AG09309 (cell line): ENCODE results near the gene NOMO2.
"Not testable (repeated sequence)": the region's sequence is repeated elsewhere in the genome, so short reads cannot be mapped to it uniquely, and the experiment has no call there.

Experiments
- DNase-seq: peaks from one replicate; pipeline ENCODE4 v3.0.0-alpha.2; 2010; ENCODE audit warnings: low read depth
- H3K4me3 ChIP-seq: 2 replicates; pipeline ENCODE4 v1.5.1; 2011; ENCODE audit warnings: mild to moderate bottlenecking, low read depth, low read length, moderate library complexity; ENCODE audit not compliant: control insufficient read depth
- TF ChIP-seq, protein P1 (sequence below): IDR thresholded peaks from 2 replicates; pipeline ENCODE4 v1.5.1; 2011; ENCODE audit warnings: mild to moderate bottlenecking, low read depth, low read length, inconsistent platforms; ENCODE audit not compliant: insufficient read depth, control insufficient read depth; ENCODE audit errors: missing control alignments

The NOMO2 gene, protein sequence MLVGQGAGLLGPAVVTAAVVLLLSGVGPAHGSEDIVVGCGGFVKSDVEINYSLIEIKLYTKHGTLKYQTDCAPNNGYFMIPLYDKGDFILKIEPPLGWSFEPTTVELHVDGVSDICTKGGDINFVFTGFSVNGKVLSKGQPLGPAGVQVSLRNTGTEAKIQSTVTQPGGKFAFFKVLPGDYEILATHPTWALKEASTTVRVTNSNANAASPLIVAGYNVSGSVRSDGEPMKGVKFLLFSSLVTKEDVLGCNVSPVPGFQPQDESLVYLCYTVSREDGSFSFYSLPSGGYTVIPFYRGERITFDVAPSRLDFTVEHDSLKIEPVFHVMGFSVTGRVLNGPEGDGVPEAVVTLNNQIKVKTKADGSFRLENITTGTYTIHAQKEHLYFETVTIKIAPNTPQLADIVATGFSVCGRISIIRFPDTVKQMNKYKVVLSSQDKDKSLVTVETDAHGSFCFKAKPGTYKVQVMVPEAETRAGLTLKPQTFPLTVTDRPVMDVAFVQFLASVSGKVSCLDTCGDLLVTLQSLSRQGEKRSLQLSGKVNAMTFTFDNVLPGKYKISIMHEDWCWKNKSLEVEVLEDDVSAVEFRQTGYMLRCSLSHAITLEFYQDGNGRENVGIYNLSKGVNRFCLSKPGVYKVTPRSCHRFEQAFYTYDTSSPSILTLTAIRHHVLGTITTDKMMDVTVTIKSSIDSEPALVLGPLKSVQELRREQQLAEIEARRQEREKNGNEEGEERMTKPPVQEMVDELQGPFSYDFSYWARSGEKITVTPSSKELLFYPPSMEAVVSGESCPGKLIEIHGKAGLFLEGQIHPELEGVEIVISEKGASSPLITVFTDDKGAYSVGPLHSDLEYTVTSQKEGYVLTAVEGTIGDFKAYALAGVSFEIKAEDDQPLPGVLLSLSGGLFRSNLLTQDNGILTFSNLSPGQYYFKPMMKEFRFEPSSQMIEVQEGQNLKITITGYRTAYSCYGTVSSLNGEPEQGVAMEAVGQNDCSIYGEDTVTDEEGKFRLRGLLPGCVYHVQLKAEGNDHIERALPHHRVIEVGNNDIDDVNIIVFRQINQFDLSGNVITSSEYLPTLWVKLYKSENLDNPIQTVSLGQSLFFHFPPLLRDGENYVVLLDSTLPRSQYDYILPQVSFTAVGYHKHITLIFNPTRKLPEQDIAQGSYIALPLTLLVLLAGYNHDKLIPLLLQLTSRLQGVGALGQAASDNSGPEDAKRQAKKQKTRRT

DNA sequence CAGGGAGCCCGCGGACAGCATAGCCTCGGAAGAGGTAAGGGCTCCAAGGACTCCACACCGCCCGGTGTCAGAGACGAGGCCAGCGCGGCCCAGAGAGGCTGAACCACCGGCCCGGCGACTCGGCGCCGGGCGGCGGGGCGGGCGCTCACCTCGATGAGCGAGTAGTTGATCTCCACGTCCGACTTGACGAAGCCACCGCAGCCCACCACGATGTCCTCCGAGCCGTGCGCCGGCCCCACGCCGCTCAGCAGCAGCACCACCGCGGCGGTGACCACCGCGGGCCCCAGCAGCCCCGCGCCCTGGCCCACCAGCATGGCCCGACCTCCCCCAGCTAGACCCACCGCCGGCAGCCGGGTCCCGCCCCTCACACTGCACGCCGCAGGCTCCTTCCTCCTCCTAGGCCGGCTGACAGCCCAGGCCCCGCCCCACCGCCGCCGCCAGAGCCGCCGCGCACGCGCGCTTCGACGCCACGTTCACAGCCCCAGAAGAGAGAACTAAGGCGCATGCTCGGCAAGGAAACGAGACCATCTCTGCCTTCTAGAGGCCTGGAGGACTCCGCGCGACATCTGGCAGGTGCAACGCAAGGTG is at the start of gene NOMO2:
Gene NOMO2, minus strand, starts transcription at position 371 of the 588 bp plus-strand sequence. Its CDS starts 57 bp downstream, at position 314.
- DNase-seq, result not testable (repeated sequence)
- peak within 1 kb of the TSS; percentile 44 for H3K4me3 ChIP-seq

DNA sequence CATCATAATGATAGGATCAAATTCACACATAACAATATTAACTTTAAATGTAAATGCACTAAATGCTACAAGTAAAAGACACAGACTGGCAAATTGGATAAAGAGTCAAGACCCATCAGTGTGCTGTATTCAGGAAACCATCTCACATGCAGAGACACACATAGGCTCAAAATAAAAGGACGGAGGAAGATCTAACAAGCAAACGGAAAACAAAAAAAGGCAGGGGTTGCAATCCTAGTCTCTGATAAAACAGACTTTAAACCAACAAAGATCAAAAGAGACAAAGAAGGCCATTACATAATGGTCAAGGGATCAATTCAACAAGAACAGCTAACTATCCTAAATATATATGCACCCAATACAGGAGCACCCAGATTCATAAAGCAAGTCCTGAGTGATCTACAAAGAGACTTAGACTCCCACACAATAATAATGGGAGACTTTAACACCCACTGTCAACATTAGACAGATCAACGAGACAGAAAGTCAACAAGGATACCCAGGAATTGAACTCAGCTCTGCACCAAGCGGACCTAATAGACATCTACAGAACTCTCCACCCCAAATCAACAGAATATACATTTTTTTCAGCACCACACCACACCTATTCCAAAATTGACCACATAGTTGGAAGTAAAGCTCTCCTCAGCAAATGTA is 48.4 kb upstream of the NOMO2 start:
- not testable (repeated sequence) for DNase-seq, H3K4me3 ChIP-seq

DNA sequence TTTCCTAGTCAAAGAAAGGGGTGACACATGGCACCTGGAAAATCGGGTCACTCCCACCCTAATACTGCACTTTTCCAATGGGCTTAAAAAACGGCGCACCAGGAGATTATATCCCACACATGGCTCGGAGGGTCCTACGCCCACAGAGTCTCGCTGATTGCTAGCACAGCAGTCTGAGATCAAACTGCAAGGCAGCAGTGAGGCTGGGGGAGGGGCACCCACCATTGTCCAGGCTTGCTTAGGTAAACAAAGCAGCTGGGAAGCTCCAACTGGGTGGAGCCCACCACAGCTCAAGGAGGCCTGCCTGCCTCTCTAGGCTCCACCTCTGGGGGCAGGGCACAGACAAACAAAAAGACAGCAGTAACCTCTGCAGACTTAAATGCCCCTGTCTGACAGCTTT is 46.4 kb upstream of the NOMO2 start:
- not testable (repeated sequence) for DNase-seq

DNA sequence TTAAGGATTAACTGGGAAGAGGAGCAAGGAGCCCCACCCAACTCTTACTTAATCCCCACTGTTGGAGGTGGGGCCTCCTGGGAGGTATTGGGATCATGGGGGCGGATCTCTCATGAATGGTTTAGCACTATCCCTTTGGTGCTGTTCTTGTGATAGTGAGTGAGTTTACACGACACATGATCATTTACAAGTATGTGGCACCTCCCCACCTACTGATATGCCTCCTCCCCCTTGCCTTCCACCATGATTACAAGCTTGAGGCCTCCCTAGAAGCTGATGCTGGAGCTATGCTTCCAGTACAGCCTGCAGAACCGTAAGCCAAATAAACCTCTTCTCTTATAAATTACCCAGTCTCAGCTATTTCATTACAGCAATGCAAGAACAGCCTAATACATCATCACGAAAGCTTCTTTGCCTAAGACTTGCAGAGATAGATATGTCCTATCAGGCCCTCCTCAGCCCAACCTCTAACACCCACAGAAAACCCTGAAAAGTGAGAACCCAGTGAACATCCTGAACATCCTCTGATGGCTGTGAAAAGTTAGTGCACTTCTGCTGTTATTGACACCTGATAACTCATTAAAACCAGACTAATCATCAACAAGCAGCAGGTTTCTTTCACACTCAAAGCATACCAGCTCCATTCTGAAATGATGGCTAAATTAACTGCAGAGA is 41.8 kb upstream of the NOMO2 start:
- DNase-seq, H3K4me3 ChIP-seq: not testable (repeated sequence)

More for the DNA sequence above, 46.4 kb upstream of the NOMO2 start:
- H3K4me3 ChIP-seq, result not testable (repeated sequence)

DNA sequence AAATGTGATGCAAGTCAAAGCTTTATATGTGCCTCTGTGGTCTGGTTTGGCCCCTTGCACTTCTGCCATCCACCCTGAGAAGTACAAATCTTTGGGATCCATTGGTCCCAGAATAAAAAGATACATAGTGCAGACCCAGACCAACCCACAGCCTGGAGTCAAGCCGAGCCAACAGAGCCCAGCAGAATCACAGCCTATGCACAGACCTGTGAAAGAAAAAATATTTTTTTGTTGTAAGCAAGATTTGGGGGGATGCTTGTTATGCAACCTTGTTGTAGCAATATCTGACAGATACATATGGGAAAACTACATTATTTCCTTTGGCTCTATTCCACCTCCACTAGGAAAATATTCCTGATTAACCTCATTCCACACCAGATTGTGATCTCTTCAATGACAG is 36.7 kb upstream of the NOMO2 start:
- not testable (repeated sequence) for DNase-seq

DNA sequence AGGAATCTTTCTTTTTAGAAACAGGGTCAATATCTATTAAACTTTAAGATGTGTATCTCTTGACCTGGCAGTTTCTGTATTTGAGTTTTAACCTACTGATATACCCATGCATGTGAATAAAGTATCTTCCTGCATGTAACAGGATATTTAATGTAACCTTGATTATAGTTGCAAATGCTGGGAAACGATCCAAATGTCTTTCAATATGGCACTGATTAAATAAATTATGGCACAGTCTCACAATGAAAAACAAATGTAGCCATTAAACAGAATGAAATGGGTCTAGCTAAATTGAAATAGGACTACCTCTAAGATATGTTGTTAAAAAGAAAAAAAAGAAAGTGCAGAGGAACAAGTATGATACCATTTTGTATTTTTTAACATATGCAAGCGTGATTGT is 35.8 kb upstream of the NOMO2 start:
- not testable (repeated sequence) for DNase-seq, H3K4me3 ChIP-seq

More for the DNA sequence above, 36.7 kb upstream of the NOMO2 start:
- not testable (repeated sequence) for H3K4me3 ChIP-seq

DNA sequence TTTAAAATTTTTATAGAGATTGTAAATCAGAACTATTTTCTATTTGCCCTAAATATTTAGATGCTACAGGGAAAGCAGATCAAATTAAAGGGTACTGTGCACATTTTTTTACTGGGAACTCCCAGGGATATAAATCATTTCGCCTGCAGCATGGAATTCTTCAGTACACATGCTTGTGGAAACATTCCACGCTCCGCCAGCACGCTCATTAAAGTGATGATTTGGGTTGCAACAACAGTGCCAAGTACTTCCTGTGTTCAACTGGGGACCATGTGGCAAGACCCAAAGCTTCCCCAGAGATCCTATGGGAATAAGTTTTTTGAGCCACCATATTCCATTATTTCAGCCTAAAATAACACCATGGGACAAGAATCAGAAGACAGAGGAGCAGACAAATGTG is 35.4 kb upstream of the NOMO2 start:
- H3K4me3 ChIP-seq, DNase-seq: not testable (repeated sequence)

DNA sequence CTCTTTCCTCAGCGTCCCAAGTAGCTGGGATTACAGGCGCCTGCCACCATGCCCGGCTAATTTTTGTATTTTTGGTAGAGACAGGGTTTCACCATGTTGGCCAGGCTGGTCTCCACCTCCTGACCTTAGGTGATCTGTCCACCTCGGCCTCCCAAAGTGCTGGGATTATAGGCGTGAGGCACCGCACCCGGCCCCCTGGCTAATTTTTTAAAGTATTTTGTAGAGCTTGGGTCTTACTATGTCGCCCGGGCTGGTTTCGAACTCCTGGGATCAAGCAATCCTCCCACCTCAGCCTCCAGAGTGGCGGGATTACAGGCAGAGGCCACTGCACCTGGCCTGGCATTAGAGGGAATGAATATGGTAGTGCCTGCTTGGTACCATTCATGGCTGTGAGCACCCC is 33.9 kb upstream of the NOMO2 start:
- H3K4me3 ChIP-seq, DNase-seq: not testable (repeated sequence)

DNA sequence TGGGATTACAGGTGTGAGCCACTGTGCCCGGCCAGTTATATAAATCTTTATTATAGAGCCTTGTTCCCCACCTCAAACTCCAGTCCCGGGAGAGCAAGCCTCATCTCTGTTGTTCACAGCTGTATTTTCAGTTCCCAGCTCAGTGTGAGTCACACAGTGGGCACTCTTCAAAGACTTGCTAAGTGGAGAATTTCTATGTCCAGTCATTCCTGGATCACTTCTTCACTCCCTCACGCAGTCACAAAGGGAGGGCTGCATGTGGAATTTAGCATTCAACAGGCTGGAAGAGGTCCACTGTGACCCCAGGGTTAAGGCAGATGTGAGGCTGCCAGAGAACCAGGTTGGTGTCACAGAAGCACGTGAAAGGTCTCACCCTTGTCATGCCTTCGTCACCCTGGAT is 33.0 kb upstream of the NOMO2 start:
- not testable (repeated sequence) for DNase-seq, H3K4me3 ChIP-seq

DNA sequence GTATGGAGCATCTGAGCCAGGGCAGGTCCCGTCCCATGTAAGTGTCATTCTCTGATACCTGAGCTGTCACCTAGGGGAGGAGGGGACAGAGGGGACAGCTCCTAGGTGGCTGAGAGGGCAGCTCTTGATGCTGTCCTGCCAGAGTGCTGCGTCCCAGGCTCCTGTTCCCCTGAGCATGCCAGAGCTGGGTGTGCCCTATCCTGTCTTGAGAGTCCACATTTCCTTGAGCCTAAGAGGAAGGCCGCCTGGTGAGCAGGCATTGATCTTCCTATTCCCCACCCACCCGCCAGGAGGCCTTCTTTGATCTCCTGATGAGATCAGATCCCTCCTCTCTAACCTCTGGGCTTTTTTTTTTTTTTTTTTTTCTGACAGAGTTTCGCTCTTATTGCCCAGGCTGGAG is 32.0 kb upstream of the NOMO2 start:
- DNase-seq, H3K4me3 ChIP-seq: not testable (repeated sequence)

DNA sequence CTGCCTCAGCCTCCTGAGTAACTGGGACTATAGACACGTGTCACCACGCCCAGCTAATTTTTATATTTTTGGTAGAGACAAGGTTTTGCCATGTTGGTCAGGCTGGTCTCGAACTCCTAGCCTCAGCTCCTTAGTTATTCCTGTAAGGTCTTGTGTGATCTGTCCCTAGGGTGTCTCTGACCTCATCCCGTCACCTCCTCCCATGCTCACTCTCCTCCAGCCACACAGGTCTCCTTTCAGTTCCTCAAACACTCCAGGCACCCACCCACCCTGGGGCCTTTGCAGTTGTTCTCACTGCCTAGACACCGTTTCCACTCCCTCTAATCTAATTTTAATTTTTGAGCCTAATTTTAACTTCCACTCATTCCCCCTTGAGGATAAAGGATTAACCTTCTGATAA is 31.1 kb upstream of the NOMO2 start:
- not testable (repeated sequence) for DNase-seq, H3K4me3 ChIP-seq

DNA sequence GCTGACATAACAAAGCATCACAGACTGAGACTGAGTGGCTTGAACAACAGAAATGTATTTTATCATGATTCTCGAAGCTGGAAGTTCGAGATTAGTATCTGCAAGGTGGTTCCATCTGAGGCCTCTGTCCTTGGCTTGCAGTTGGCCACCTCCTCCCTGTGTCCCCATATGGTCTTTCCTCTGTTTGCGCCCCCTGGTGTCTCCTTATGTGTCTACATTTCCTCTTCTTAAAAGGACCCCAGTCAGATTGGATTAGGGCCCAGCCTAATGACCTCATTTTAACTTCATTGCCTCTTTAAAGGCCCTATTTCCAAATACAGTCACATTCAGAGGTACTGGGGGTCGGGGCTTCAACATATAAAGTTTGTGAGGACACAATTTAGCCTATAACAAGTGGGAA is 30.0 kb upstream of the NOMO2 start:
- TF ChIP-seq, protein P1, sequence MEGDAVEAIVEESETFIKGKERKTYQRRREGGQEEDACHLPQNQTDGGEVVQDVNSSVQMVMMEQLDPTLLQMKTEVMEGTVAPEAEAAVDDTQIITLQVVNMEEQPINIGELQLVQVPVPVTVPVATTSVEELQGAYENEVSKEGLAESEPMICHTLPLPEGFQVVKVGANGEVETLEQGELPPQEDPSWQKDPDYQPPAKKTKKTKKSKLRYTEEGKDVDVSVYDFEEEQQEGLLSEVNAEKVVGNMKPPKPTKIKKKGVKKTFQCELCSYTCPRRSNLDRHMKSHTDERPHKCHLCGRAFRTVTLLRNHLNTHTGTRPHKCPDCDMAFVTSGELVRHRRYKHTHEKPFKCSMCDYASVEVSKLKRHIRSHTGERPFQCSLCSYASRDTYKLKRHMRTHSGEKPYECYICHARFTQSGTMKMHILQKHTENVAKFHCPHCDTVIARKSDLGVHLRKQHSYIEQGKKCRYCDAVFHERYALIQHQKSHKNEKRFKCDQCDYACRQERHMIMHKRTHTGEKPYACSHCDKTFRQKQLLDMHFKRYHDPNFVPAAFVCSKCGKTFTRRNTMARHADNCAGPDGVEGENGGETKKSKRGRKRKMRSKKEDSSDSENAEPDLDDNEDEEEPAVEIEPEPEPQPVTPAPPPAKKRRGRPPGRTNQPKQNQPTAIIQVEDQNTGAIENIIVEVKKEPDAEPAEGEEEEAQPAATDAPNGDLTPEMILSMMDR, result peak; percentile 6
- not testable (repeated sequence) for H3K4me3 ChIP-seq, DNase-seq

DNA sequence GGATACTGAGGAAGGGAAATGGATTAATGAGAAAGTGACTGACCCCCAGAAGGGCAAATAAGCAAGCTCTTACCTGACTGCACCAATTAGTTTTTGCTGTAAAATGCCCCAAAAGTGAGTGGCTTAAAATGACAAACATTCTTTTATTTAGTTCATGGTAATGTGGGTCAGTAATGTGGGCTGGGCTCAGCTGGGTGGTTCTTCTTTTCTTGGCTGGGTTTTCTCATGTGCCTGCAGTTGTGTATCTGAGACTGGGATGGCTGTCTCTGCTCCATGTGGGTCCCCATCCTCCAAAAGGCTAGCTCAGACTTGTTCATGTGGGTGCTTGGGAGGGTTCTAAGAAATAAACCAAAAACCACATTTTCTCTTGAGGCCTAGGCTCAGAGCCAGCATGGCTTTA is 29.5 kb upstream of the NOMO2 start:
- not testable (repeated sequence) for H3K4me3 ChIP-seq, DNase-seq

DNA sequence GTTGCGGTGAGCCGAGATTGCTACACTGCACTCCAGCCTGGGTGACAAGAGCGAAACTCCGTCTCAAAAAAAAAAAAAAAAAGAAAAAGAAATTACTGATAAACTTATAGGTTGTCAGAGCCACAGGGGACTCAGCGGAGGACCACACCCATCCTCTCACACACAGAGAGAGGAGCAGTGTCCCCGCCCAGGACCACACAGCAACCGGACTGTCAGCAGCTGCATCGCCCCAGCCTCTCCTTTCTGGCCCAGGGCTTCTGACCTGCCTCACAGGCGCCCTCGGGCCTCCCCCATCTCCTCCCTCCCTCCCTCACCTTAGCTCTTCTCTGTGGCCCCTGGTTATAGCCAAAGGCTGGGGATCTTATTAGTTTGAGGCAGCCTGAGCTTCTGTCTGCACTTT is 27.9 kb upstream of the NOMO2 start:
- H3K4me3 ChIP-seq, DNase-seq: not testable (repeated sequence)
